Fibroblast of lung (primary cell): ENCODE results near the gene SRRM5.

Source experiments
- CTCF ChIP-seq, 2 donors: IDR thresholded peaks in 1 of 2; conservative IDR thresholded peaks in 1 of 2; 1 replicate in 1 of 2; 2 replicates in 1 of 2; pipeline ENCODE4 v1.5.1; 2011 to 2012; ENCODE audit warnings: low read length in 2 of 2, control low read depth in 1 of 2, inconsistent platforms in 1 of 2, low read depth in 1 of 2, mild to moderate bottlenecking in 1 of 2
- EZH2 ChIP-seq: IDR thresholded peaks from 2 replicates; pipeline ENCODE4 v1.5.1; 2012; ENCODE audit warnings: low read length, control low read depth, mild to moderate bottlenecking; ENCODE audit errors: missing control alignments

DNA sequence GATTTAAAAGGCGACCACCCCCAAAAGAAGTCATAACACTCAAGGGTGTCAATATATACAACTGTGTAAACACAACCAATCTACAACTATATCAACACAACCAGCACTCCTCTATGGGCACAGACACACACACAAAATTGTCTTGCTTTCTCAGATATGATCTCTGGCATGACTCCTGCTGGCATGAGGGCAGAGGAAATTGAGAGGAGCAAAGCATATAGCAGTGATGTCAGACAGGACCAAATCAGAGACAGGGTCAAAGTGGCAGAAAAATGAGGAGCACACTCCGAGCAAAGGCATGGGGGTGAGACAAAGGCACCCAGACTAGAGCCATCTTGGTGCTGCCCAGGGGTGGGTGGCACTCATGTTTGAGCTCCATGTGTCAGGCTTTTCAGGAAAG, 25.5 kb upstream of the SRRM5 start:
- no peak for TF ChIP-seq CTCF (conservative IDR thresholded peaks at IDR 0.05 in 1 of 2, IDR thresholded peaks at IDR 0.05 in 1 of 2; ENCODE audit: low read depth in 1 of 2, low read length in 2 of 2)
- no peak for TF ChIP-seq EZH2
